Measurements from ENCODE around the gene SEMA3D.

- TF ChIP-seq CTCF (IDR thresholded peaks at IDR 0.05) (no peak), POLR2A (IDR thresholded peaks at IDR 0.05) (no peak), EP300 (IDR thresholded peaks at IDR 0.05) (no peak)
These were observed 45.2 kb upstream of the SEMA3D start for GRCh38 chr7:85232068-85232467.

Measured in tibial nerve (tissue), 4 donors.